HepG2 (cell line): Measurements from ENCODE around the gene HSD3B7. TPM values are rescaled to one million over a fixed set of nuclear protein-coding genes. Genes with fewer than 3 reads are reported as not detected.

Experiments used
- EED ChIP-seq: sonication (generic); formaldehyde crosslinking; IDR thresholded peaks from 2 replicates; pipeline ENCODE4 v1.5.0; 2020; ENCODE audit warnings: mild to moderate bottlenecking, missing genetic modification reagents
- FIP1L1 ChIP-seq: fragments of 200-400 bp; formaldehyde crosslinking; IDR thresholded peaks from 2 replicates; pipeline ENCODE4 v1.6.1; 2018; ENCODE audit warnings: low read depth, mild to moderate bottlenecking, low read length, moderate library complexity, borderline replicate concordance; ENCODE audit not compliant: insufficient read depth
- MAFK ChIP-seq, 2 experiments: IDR thresholded peaks in 1 of 2; conservative IDR thresholded peaks in 1 of 2; 2 replicates each; pipeline ENCODE4 v1.6.1; 2011; ENCODE audit warnings: improper control_type of control experiment in 2 of 2, low read length in 2 of 2
- ONECUT2 ChIP-seq: sonication (generic); formaldehyde crosslinking; IDR thresholded peaks from 2 replicates; pipeline ENCODE4 v1.4.0; 2020; ENCODE audit warnings: missing genetic modification reagents
- SRY ChIP-seq: sonication (generic); formaldehyde crosslinking; IDR thresholded peaks from 2 replicates; pipeline ENCODE4 v1.8.0; 2022; ENCODE audit warnings: mild to moderate bottlenecking, missing genetic modification reagents
- THAP11 ChIP-seq: IDR thresholded peaks from 2 replicates; pipeline ENCODE4 v1.6.1; 2016; ENCODE audit warnings: missing biosample characterization, missing genetic modification reagents
- ZBTB44 ChIP-seq: sonication (generic); formaldehyde crosslinking; IDR thresholded peaks from 2 replicates; pipeline ENCODE4 v1.4.0; 2020; ENCODE audit warnings: missing genetic modification reagents
- ZNF34 ChIP-seq: sonication (generic); formaldehyde crosslinking; IDR thresholded peaks from 2 replicates; pipeline ENCODE4 v1.4.0; 2020; ENCODE audit warnings: mild to moderate bottlenecking, missing genetic modification reagents, borderline replicate concordance
- ZNF569 ChIP-seq: sonication (generic); formaldehyde crosslinking; IDR thresholded peaks from 2 replicates; pipeline ENCODE4 v1.5.0; 2020; ENCODE audit warnings: mild to moderate bottlenecking, missing genetic modification reagents, moderate library complexity, borderline replicate concordance
- ZNF598 ChIP-seq: sonication (generic); formaldehyde crosslinking; IDR thresholded peaks from 2 replicates; pipeline ENCODE4 v1.5.1; 2020; ENCODE audit warnings: mild to moderate bottlenecking, missing genetic modification reagents, borderline replicate concordance
- ZNF761 ChIP-seq: sonication (generic); formaldehyde crosslinking; conservative IDR thresholded peaks from 2 replicates; pipeline ENCODE4 v1.4.0; 2020; ENCODE audit warnings: mild to moderate bottlenecking, missing genetic modification reagents
- polyA plus RNA-seq, 8 experiments: library from polyadenylated mRNA; depleted of rRNA in 3 of 8; stranded (reverse) in 7 of 8; unstranded in 1 of 8; fragments of >200 nt; fragmentation: Illumina TruSeq in 4 of 8; extraction: Trizol in 4 of 8; gene quantifications; 2 replicates each; pipeline versions ENCODE4 v1.2.1 to v1.2.3, GENCODE V29; 2011 to 2016; ENCODE audit warnings: low read depth in 4 of 8, missing spikeins in 1 of 8, mixed read lengths in 1 of 8; ENCODE audit not compliant: insufficient read depth in 1 of 8
- total RNA-seq, 5 experiments: library from RNA; depleted of rRNA; stranded (reverse); fragments of >200 nt; fragmentation: Illumina TruSeq; extraction: Trizol; gene quantifications; 2 replicates each; pipeline ENCODE4 v1.2.3, GENCODE V29; 2016; ENCODE audit warnings: low read depth in 1 of 5
- TF ChIP-seq, protein P1 (sequence below): sonication (generic); formaldehyde crosslinking; IDR thresholded peaks from 2 replicates; pipeline ENCODE4 v1.8.1; 2023; ENCODE audit warnings: mild to moderate bottlenecking, missing genetic modification reagents
- TF ChIP-seq, protein P2 (sequence below): IDR thresholded peaks from 2 replicates; pipeline ENCODE4 v1.6.1; 2012; ENCODE audit warnings: inconsistent platforms
- TF ChIP-seq, protein P3 (sequence below): sonication (generic); formaldehyde crosslinking; IDR thresholded peaks from 2 replicates; pipeline ENCODE4 v1.4.0; 2020; ENCODE audit warnings: mild to moderate bottlenecking, missing genetic modification reagents
- TF ChIP-seq, protein P4 (sequence below): sonication (generic); formaldehyde crosslinking; IDR thresholded peaks from 2 replicates; pipeline ENCODE4 v1.5.0; 2020; ENCODE audit warnings: missing genetic modification reagents

HSD3B7 gene
- total and polyA plus RNA-seq, 2 of the 13 experiments (the other 11 are each of a cell fraction or from before 2014, with no cell fraction given) = 32.9 to 69.7 TPM

DNA sequence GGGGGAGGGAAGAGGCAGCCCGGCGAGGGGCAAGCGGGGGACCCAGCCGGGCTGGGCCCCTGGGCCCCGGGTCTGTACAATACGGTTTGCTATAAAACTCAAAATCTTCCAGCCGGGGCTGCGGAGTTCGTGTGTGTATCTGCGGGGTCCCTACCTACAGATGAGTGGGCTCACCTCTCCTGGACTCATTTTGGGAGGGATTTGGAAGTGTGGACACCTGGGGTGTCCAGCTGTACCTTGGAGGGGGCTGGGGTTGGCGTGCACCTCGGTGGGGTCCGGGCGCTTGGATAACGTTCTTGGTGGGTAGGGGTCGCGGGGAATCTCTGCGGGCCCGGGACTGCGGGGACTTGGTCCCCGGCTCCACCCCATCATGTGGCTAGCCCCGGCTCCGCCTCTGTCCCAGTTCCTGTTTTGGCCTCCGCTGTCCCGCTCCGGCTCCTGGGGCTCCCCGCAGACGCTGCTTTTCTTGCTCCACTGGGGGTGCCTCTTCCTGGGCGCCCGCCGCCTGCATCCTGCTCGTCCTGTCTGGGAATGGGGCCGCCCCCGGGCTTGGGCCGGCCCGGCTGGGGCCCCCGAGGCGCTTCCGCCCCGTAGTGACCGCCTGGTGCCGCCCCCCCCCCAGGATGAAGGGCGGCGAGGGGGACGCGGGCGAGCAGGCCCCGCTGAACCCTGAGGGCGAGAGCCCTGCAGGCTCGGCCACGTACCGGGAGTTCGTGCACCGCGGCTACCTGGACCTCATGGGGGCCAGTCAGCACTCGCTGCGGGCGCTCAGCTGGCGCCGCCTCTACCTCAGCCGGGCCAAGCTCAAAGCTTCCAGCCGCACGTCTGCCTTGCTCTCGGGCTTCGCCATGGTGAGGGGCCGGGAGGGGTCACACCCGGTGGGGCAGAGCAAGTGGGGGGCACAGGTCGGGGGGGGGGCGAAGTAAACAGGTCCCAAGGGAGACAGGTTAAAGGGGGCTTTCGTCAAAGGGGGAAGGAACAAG lies 36.0 kb upstream of the HSD3B7 start, which contains the start of gene ORAI3 (continued):
- TF ChIP-seq ZBTB44 (CRISPR knock-in tag) (no peak), ZNF569 (CRISPR knock-in tag) (no peak), ZNF761 (no peak; the same call in none of the 2 replicates), EED (CRISPR knock-in tag) (no peak), ONECUT2 (CRISPR knock-in tag) (0 out of 2 replicates have a peak, but pooled peaks have one; percentile 15), ZNF34 (no peak; the same call in 1 of the 2 replicates), FIP1L1 (no peak), ZNF598 (CRISPR knock-in tag) (no peak), SRY (CRISPR knock-in tag) (no peak; the same call in 1 of the 2 replicates), MAFK (conservative IDR thresholded peaks at IDR 0.05 in 1 of 2, IDR thresholded peaks at IDR 0.05 in 1 of 2; ENCODE audit: low read length in 2 of 2) (no peak), THAP11 (CRISPR knock-in tag) (peak; percentile 11; the same call in 1 of the 2 replicates)
- TF ChIP-seq, protein P1, sequence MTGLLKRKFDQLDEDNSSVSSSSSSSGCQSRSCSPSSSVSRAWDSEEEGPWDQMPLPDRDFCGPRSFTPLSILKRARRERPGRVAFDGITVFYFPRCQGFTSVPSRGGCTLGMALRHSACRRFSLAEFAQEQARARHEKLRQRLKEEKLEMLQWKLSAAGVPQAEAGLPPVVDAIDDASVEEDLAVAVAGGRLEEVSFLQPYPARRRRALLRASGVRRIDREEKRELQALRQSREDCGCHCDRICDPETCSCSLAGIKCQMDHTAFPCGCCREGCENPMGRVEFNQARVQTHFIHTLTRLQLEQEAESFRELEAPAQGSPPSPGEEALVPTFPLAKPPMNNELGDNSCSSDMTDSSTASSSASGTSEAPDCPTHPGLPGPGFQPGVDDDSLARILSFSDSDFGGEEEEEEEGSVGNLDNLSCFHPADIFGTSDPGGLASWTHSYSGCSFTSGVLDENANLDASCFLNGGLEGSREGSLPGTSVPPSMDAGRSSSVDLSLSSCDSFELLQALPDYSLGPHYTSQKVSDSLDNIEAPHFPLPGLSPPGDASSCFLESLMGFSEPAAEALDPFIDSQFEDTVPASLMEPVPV (CRISPR knock-in tag) = no peak
- TF ChIP-seq, protein P2, sequence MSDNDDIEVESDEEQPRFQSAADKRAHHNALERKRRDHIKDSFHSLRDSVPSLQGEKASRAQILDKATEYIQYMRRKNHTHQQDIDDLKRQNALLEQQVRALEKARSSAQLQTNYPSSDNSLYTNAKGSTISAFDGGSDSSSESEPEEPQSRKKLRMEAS = peak; percentile 52
- TF ChIP-seq, protein P3, sequence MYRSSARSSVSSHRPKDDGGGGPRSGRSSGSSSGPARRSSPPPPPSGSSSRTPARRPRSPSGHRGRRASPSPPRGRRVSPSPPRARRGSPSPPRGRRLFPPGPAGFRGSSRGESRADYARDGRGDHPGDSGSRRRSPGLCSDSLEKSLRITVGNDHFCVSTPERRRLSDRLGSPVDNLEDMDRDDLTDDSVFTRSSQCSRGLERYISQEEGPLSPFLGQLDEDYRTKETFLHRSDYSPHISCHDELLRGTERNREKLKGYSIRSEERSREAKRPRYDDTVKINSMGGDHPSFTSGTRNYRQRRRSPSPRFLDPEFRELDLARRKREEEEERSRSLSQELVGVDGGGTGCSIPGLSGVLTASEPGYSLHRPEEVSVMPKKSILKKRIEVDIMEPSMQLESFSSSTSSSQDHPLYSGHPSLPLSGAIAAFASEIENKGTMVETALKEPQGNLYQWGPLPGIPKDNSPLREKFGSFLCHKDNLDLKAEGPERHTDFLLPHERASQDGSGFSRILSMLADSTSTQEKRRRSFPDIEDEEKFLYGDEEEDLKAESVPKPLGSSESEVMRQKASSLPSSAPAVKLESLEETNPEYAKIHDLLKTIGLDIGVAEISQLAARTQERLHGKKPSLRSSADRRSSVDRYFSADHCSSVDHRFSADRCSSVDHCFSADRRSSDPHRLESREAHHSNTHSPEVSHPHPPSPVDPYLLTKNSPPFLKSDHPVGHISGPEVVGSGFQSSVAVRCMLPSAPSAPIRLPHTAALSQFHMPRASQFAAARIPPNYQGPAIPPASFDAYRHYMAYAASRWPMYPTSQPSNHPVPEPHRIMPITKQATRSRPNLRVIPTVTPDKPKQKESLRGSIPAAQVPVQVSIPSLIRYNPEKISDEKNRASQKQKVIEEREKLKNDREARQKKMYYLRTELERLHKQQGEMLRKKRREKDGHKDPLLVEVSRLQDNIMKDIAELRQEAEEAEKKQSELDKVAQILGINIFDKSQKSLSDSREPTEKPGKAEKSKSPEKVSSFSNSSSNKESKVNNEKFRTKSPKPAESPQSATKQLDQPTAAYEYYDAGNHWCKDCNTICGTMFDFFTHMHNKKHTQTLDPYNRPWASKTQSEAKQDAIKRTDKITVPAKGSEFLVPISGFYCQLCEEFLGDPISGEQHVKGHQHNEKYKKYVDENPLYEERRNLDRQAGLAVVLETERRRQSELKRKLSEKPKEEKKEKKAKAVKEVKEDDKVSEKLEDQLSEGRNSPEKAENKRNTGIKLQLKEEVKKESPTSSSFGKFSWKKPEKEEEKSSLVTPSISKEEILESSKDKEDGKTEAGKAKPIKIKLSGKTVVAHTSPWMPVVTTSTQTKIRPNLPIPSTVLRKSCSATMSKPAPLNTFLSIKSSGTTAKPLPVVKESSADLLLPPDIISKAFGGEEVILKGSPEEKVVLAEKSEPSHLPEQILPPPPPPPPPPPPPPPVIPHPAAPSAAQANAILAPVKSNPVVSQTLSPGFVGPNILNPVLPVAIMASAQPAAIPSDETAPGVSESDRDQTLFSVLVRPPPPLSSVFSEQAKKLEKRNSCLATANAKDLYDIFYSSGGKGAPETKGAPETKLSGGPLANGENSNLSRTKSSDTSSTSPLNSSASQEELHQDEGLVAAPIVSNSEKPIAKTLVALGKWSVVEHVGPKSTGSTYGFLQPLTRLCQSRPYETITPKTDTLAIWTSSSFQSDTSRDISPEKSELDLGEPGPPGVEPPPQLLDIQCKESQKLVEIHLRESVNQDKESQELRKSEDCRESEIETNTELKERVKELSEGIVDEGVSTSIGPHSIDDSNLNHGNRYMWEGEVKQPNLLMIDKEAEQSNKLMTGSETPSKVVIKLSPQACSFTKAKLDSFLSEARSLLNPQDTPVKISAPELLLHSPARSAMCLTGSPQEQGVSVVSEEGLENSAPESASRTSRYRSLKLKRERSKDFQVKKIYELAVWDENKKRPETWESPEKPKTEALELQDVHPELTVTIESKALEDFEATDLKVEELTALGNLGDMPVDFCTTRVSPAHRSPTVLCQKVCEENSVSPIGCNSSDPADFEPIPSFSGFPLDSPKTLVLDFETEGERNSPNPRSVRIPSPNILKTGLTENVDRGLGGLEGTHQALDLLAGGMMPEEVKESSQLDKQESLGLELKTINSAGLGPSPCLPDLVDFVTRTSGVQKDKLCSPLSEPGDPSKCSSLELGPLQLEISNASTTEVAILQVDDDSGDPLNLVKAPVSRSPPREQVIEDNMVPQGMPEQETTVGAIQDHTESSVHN (CRISPR knock-in tag) = no peak
- TF ChIP-seq, protein P4, sequence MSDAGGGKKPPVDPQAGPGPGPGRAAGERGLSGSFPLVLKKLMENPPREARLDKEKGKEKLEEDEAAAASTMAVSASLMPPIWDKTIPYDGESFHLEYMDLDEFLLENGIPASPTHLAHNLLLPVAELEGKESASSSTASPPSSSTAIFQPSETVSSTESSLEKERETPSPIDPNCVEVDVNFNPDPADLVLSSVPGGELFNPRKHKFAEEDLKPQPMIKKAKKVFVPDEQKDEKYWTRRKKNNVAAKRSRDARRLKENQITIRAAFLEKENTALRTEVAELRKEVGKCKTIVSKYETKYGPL (CRISPR knock-in tag) = no peak
